Left cardiac atrium (tissue), 4 donors: Measurements from ENCODE around the gene GYPA. TPM values are rescaled to one million over a fixed set of nuclear protein-coding genes. Genes with fewer than 3 reads are reported as not detected.
"Not testable (repeated sequence)": the region's sequence is repeated elsewhere in the genome, so short reads cannot be mapped to it uniquely, and the experiment has no call there.

ENCODE experiments used
- ATAC-seq, 2 donors: fragments of 200-7000 bp; cut with Tn5 transposase; one replicate each; pipeline ENCODE4 v1.9.1; 2020; ENCODE audit warnings: mild to moderate bottlenecking in 2 of 2, moderate library complexity in 2 of 2
- DNase-seq: peaks from one replicate; pipeline ENCODE4 v3.0.0-alpha.2; 2020
- intact Hi-C, 2 donors: fragments of 100-400 bp; cut with DNase I; formaldehyde crosslinking; loops; one replicate each; pipeline versions ENCODE4 v1.14.1 to v1.15.1; 2022 to 2023
- long read RNA-seq: library from polyadenylated mRNA; unstranded; transcript quantifications from one replicate; pipeline ENCODE4 v2.0.0, GENCODE V29; 2021
- total RNA-seq, 2 donors: library from RNA; stranded (reverse); fragmentation: NEBNext Ultra II Directional; extraction: Animal tissue kit (Norgen Biotek cat#: 25700); gene quantifications; one replicate each; pipeline ENCODE4 v1.2.1, GENCODE V29; 2021
- donor health status: DM: no; HTN: yes; CAD: no.
- donor health status: DM: no; HTN: yes; CAD: no; lungs with severe emphysema.
- donor health status: DM: yes; HTN: yes; CAD: no.
- donor health status: Dilated cardiomyopathy.

Gene GYPA
- total RNA-seq: not detected
- long read RNA-seq: 0 reads

GRCh38 chr4:144140594-144141295 lies at the start of gene GYPA:
Gene GYPA, minus strand, starts transcription at chr4:144140718. Its CDS starts 83 bp downstream, at chr4:144140635.
- DNase-seq, ATAC-seq, intact Hi-C loops: not testable (repeated sequence)

- intact Hi-C loops: no loop called here
- DNase-seq (no peak), ATAC-seq (no peak)
Observed at GRCh38 chr4:144190009-144190408, 49.5 kb upstream of the GYPA start.

- intact Hi-C loops: no loop called here
- ATAC-seq: no peak
- no peak for DNase-seq
Observed at GRCh38 chr4:144189121-144189520, 48.6 kb upstream of the GYPA start.

- intact Hi-C loops: no loop called here
- DNase-seq: no peak
- ATAC-seq: no peak
Observed at GRCh38 chr4:144185086-144185485, 44.6 kb upstream of the GYPA start.

GRCh38 chr4:144183165-144183564 lies 42.6 kb upstream of the GYPA start:
- intact Hi-C loops: no loop called here
- no peak for DNase-seq
- ATAC-seq: peak in 1 of 2 donors; percentile 59

- ATAC-seq: no peak
- intact Hi-C loops: no loop called here
Observed at GRCh38 chr4:144181391-144181790, 40.9 kb upstream of the GYPA start.

GRCh38 chr4:144179152-144179739 lies 38.7 kb upstream of the GYPA start:
- intact Hi-C loops: loop anchor here (10.0 kb wide), 2 partner anchors 606 to 886 kb away; no protein-coding TSS in a partner anchor
- ATAC-seq: no peak
- DNase-seq: no peak

More at GRCh38 chr4:144181391-144181790, 40.9 kb upstream of the GYPA start:
- DNase-seq: no peak

- ATAC-seq (no peak), DNase-seq (no peak)
- intact Hi-C loops: loop anchor here (10.0 kb wide), 2 partner anchors 606 to 886 kb away; no protein-coding TSS in a partner anchor
Observed at GRCh38 chr4:144178414-144178813, 37.9 kb upstream of the GYPA start.

- intact Hi-C loops: loop anchor here (10.0 kb wide), 2 partner anchors 608 to 888 kb away; no protein-coding TSS in a partner anchor
- no peak for DNase-seq
- no peak for ATAC-seq
Observed at GRCh38 chr4:144176476-144176875, 36.0 kb upstream of the GYPA start.

GRCh38 chr4:144174401-144175067 lies 34.0 kb upstream of the GYPA start:
- intact Hi-C loops: loop anchor here (10.0 kb wide), 2 partner anchors 610 to 890 kb away; no protein-coding TSS in a partner anchor

GRCh38 chr4:144171697-144172096 lies 31.2 kb upstream of the GYPA start:
- intact Hi-C loops: loop anchor here (10.0 kb wide), 2 partner anchors 613 to 893 kb away; no protein-coding TSS in a partner anchor
- DNase-seq: no peak
- no peak for ATAC-seq

More at GRCh38 chr4:144174401-144175067, 34.0 kb upstream of the GYPA start:
- DNase-seq (no peak), ATAC-seq (peak in 1 of 2 donors; percentile 65)

GRCh38 chr4:144169211-144169610 lies 28.7 kb upstream of the GYPA start:
- no peak for DNase-seq
- no peak for ATAC-seq
- intact Hi-C loops: no loop called here

GRCh38 chr4:144154044-144154443 lies 13.5 kb upstream of the GYPA start:
- no peak for DNase-seq
- intact Hi-C loops: no loop called here
- no peak for ATAC-seq

GRCh38 chr4:144142690-144143326 lies 2.3 kb upstream of the GYPA start:
- intact Hi-C loops, DNase-seq: not testable (repeated sequence)
- peak in 1 of 2 donors; percentile 31 for ATAC-seq

GRCh38 chr4:144141493-144141892 lies 975 bp upstream of the GYPA start:
- intact Hi-C loops: no loop called here
- DNase-seq: no peak
- no peak for ATAC-seq

- intact Hi-C loops, ATAC-seq, DNase-seq: not testable (repeated sequence)
Observed at GRCh38 chr4:144139991-144140390, 527 bp downstream of the GYPA start.

- ATAC-seq, DNase-seq, intact Hi-C loops: not testable (repeated sequence)
Observed at GRCh38 chr4:144139547-144139946, 971 bp downstream of the GYPA start.

- intact Hi-C loops, ATAC-seq, DNase-seq: not testable (repeated sequence)
Observed at GRCh38 chr4:144138239-144138638, 2.3 kb downstream of the GYPA start.
